GM19372 (cell line): ENCODE measurements around the gene ADAM19.
"Not testable (repeated sequence)": the region's sequence is repeated elsewhere in the genome, so short reads cannot be mapped to it uniquely, and the experiment has no call there.

ENCODE experiments used
- ATAC-seq: cut with Tn5 transposase; IDR thresholded peaks from one replicate; pipeline ENCODE4 v1.9.1; 2021; ENCODE audit warnings: mild to moderate bottlenecking, low read depth, moderate library complexity; ENCODE audit not compliant: unreplicated experiment

ADAM19 gene

GRCh38 chr5:157492886-157493285 lies 82.7 kb downstream of the ADAM19 start:
- no peak for ATAC-seq

DNA sequence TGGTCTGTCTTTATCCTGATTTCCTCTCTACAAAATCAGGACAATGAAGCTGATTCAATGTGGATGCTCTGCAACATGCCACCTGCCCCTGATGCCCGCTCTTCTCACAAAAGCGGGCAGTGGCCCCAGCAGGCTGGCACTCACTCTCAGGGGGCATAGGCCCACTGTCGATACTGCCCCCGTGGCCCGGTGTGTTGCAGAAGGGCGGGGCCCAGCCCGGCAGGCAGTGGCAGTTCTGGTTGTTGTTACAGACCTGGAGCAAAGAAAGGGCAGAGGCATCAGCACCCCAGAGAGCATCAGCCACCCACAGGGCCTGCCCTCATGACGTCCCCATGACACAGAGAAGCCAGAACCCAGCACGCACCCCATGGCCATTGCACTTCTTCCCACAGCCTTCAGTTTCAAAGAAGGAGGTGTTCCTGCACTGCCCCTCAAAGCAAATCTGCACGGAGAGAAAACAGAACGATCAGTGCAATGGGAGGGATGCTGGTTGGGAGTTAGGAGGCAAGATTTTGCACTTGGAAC lies 84.0 kb downstream of the ADAM19 start:
- ATAC-seq, result no peak

GRCh38 chr5:157487358-157487757 lies 88.2 kb downstream of the ADAM19 start:
- ATAC-seq, result no peak

DNA sequence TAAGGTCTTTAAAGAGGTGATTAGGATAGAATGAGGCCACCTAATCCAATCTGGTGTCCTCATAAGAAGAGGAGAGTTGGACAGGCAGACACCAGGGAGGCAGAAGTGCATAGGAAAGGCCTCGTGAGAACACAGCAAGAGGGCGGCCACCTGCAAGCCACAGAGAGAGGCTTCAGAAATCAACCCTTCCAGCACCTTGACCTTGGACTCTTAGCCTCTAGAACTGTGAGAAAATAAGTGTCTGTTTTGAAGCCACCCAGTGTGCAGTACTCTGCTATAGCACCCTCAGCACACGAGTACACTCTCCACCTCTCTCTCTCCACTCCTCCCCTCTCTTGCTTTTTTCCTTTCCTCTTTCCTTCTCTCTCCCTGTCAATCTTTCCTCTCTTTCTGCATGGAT lies 88.7 kb downstream of the ADAM19 start:
- peak; percentile 50 for ATAC-seq

DNA sequence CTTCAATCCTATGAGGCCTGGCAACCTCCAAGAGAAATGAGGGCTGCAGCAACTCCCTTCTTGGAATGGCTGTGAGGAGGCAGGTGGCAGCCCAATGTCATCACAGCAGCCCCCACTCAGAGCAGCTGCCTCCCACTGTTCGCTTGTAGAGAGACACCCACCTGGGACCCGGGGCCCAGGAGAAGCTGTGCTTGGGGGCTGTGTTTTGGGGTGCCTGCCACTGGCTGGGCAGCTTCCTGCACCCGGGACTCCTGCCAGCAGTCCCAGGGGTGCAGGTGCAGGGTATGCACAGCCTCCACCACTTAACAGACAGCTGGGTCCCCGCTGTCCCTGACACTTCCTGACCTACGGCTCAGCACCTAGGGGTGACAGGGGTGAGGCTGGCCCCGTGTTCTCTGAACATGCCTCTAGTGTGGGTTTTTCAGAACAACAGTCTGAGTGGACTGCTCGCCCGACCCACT lies 89.3 kb downstream of the ADAM19 start:
- ATAC-seq, result peak; percentile 43

DNA sequence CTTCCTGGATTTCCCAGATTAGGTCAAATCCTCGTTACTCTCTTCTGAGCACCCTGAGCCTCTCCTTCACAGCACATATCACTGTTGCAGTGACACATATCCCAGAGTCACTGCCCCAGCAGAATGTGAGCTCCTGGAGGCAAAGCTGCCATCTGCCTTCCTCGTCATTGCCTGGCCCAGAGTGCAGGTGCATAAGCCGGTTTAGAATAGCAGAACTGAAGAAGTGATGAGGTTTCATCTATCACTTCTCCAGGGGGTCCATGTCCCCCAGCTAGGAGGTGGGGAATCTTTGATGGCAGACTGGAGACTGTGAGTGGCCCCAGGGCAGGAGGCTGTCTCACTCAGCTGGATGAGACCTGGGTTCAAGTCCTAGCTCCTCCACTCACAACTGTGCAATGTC lies 89.8 kb downstream of the ADAM19 start:
- peak; percentile 30 for ATAC-seq

DNA sequence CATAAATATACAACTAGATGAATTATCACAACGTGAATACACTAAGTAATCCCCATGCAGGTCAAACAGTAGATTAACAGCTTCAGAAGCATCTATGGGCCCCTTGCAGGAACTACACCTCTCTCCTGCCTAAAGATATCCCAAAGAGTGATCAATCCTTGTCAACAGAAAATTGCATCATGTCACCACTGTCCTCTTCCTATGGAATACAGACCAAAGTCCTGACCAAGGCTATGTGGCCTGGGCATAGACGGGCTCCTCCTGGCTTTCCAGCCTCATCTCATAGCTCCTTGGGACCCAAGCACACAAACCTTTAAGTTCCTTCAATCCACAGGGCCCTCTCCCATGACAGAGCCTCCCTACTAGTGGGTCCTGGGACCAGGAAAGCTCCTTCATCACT lies 90.2 kb downstream of the ADAM19 start:
- ATAC-seq, result no peak

DNA sequence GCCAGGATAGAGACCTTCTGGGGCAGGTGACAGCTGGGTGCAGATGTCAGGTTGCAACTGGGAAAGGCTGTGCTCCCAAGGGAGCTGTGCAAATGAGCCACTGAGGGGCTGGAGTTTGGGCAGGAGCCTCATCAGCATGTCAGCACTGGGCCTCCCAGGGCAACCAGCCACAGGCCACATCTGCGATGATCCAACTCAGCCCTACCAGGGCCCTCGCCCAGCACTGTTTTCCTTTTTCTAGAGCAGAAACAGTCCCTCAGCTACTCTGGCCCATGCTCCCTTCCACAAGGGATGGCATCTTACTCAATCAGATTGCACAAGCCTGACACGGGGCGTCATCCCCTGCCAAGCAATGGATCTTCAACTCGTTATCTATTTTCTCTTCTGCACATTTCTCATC lies 90.8 kb downstream of the ADAM19 start:
- no peak for ATAC-seq

DNA sequence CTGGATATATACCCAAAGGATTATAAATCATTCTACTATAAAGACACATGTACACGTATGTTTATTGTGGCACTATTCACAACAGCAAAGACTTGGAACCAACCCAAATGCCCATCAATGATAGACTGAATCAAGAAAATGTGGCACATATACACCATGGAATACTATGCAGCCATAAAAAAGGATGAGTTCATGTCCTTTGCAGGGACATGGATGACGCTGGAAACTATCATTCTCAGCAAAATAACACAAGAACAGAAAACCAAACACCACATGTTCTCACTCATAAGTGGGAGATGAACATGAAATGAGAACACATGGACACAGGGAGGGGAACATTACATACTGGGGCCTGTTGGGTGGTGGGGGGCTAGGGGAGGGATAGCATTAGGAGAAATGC lies 92.9 kb downstream of the ADAM19 start:
- not testable (repeated sequence) for ATAC-seq

DNA sequence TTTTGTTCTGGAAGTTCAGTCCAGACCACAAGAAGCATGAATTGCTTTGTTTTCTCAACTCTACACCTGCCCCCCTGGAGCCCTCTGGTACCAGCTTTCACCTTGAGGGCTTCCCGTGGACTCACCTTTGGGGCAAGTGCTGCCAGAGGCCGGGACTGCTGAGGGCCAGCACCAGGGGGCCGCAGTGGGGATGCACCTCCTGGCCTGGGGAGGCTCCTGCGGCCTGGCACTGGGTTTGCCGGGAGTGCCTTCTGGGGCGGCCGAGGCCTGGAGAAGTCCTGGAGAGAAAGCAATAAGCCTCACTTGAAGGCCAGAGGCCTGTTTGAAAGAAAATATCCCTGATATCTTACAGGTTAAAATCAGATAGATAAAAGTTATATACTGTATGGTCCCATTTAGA lies 93.9 kb downstream of the ADAM19 start:
- no peak for ATAC-seq

- ATAC-seq, result no peak
These were observed 94.3 kb downstream of the ADAM19 start for GRCh38 chr5:157481265-157481664.

GRCh38 chr5:157479612-157480510 lies 95.7 kb downstream of the ADAM19 start:
- no peak for ATAC-seq

DNA sequence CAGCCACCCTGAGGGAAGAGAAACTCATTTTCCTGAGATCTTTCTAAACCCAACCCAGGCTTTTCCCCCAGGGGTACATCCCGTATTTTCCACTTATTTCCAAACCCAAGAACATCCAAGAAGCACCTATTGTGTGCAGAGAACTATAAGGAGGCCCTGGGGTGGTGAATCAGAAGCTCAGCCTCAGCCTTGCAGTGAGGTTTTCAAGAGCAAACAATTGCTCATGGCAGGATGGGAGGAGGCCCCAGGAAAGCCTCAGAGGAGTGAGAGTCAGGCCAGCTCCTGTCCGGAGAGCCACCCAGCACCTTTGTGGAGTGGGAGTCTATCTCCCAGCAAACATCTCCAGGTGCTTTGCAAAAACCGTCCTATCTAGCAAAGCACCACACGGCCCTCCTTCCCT lies 96.4 kb downstream of the ADAM19 start:
- ATAC-seq, result no peak

DNA sequence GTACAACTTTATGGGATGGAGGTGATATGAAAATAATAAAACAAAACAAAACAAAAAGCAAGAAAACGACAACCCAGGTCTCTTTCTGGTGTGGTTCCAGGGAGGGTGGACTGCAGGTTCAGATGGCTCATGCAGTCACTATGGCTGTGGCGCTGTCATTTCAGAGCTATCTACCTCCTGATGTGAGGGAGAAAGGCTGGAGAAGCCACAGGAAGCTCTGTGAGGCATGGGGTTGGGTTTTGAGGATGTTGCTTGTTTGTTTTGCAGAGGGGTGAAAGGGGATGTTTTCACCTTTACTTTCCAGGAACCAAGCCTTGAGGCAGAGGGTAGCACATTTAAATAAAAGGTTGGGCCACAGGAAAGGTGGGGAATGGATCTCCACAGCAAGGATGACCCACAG lies 96.8 kb downstream of the ADAM19 start:
- ATAC-seq, result no peak

DNA sequence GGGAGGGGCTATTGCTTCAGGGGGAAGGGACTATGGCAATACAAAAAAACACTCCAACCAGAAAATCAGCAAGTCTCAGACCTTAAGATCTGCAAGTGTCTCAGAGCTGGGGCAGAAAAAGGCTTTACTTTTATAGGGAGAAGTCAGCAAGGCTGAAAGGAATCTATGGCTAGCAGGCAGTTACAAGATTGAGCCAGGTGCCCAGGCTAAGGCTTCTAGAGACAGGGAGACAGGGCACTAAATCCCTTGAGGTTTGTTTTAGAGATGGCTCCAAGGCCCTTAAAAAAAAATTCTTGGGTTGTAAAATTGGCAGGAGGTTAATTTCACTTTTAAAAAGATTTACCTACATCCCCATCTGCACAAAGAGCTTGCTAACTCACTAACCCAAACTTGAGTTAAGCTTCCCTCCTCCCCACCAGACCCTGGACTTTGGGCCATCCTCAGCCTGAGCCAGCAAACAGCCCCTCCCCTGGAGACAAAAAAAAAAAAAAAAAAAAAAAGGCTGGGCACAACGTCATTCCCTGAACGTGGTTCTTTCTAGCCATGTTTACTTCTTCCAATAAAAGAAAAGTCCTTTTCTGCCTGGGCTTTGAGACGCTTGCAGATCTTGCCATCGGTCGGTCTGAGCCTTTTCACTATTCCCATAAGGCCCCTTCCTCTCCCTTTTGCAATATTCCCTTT lies 97.6 kb downstream of the ADAM19 start:
- no peak for ATAC-seq

DNA sequence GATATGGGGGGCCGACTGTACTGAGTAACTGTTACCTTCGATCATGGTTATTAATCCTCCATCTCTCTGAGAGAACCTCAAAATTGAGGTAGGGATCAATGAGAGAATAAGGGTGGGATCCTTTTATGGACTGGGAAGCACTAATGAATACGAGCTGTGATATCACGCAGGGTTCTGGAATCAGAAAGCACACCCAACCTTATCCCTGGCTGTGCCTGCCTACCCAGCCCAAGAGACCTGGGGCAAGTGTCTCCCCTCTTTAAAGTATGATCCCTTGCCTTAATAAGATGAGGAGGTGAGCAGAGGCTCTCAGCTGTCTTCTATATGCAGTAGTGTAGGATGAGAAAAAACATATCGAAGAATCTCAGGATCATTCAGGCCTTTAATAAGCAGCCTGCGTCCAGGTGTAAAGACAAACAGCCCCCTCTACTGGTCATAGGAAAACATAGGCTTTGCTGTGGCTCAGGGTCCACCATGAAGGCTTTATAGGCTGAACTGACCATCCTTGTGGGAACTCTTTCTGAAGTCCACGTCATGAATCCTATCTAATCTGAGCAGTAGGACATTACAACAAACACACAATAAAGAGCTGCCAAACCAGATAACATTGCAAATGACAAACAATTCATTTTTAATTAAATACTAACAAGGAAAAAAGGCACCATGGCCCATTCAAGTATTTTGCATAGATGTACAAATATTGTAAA lies 98.7 kb downstream of the ADAM19 start:
- ATAC-seq, result no peak

- ATAC-seq, result no peak
These were observed 100.1 kb downstream of the ADAM19 start for GRCh38 chr5:157475432-157475831.

- no peak for ATAC-seq
These were observed 101.9 kb downstream of the ADAM19 start for GRCh38 chr5:157473383-157474320.

- no peak for ATAC-seq
These were observed 103.9 kb downstream of the ADAM19 start for GRCh38 chr5:157471709-157472108.

DNA sequence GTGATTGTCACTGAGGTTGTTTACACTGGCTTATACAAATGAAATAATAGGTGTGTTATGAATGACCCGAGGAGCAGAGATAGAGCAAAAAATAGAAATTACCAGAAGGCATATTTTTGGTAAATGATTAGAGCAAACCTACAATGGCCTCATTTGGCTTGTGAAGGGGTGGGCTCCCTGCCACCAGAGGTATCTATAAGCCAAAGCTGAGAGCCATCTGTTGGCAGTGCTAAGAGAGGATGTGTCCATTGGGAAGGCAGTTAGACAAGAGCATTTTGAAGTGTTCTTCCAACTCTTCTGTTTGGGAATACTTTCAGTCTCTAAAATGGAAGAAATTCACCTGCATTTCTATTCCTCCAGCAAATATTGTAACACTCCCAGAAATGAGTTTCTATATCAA lies 104.9 kb downstream of the ADAM19 start:
- no peak for ATAC-seq
